Activated CD4-positive, alpha-beta T cell treated with anti-CD3 and anti-CD28 coated beads for 4 hours (primary cell): Measurements from ENCODE around the gene BAIAP2.

Source experiments
- DNase-seq, 2 donors: peaks; one replicate each; pipeline ENCODE4 v3.0.0-alpha.2; 2020

Gene BAIAP2

DNA sequence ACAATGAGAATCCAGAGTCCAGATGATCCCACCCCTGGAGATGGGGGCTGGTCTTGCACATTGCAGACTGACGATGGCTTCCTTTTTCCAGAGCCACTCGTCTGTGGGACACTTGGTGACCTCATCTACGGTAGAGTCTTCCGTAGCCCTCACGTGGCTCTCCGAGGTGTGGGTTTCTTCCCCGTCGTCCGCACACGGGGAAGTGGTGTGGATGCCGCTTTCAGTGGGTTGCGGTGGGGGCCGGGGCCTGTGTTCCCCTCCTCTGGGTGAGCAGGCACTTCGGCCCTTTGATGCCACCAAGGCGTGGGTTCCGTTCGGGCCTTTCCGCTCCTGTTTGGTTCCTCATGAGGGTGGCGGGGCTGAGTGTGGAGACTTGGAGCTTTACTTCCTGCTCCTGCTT, 21.4 kb downstream of the BAIAP2 start:
- no peak for DNase-seq

DNA sequence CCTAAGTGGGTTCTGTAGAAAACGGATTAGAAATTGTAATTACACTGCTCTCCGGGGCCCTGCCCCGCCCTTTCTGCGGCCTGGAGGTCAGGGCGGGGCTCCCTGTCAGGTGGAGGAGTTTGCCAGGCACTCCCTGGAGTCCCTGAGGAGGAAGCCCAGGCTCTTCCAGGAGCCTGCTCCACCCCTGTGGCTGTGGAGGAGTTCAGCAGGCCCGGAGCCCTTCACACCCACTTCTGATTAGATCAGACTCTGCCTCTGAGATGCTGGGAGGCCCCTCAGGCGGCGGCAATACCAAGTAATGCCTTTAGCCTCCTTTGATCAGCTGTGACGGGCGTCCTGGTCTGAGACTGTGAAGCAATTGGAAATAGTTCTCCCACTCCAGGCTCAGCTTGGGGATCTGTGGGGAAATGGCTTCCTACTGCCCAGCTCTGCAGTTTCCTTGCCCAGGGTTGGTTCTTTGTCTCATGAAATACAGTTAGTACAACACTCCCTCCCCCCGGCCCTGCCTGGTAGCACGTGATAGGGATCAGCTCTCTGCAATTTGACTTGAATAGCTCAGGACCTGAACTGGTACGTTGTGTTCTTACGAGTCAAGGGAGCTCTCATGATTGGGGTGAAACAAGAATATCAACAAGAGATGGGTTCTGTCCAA, 22.3 kb downstream of the BAIAP2 start:
- no peak for DNase-seq

DNA sequence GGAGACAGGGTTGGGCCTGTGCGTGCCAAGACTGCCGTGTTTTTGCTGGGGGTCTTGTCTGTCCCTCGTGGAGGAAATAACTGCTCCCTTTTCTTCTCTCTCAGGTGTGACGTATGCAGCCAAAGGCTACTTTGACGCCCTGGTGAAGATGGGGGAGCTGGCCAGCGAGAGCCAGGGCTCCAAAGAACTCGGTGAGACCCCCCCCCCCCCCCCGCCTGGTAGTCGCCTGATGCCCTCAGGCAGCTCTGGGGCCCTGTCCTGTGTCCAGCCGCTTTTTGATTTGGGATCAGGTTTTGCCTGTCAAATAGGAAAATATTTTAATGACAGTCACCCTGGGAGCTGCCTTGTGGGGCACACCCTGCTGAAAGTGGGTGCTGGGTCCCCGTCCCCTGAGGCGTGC, 22.8 kb downstream of the BAIAP2 start:
- no peak for DNase-seq

DNA sequence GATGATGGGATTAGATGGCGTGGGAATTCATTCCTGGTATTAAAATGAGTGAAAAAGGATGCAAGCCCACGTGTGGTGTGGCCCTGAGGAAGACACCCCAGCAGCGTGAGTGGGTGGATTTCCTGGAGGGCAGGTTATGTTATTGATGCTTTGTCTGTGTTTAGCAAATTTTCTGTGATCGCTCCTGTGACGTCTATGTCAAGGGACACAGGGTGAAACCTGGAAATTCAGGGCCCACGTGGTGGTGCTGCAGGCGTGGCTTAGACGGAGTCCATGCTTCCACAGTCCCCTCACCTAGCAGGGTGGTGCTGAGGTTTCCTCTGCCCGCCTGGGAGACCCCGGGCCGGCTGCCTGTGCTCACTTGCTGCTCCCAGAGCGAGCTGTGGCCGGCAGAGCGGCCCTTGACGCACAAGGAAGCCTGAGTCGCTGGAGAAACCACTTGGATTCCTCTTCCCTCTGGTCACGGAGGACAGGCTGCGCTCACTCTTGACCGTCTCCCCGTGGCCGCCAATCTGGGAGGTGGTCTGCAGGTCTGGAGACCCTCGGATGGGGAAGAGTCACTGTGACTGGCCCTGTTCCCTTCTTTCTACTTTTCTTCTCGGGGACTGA, 23.4 kb downstream of the BAIAP2 start:
- peak; percentile 13 to 16 for DNase-seq

DNA sequence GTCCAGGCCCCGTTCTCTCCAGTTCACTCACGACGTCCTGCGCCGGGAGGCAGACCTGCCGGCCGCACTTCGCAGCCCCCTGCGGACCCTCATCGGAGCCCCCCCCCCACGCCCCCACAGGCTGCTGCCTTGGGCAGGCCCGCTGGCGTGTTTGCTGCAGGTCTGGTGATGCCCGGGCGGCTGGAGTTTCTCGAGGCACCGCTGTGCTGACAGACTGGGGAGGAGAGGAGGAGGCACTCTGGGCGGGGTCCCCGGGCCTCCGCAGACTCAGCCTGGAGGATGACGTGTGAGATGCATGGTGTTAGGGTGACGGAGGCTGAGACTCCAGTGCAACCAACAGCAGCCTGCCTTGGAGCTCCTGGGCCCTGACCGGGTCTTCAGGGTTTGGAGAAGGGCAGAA, 24.1 kb downstream of the BAIAP2 start:
- no peak for DNase-seq

DNA sequence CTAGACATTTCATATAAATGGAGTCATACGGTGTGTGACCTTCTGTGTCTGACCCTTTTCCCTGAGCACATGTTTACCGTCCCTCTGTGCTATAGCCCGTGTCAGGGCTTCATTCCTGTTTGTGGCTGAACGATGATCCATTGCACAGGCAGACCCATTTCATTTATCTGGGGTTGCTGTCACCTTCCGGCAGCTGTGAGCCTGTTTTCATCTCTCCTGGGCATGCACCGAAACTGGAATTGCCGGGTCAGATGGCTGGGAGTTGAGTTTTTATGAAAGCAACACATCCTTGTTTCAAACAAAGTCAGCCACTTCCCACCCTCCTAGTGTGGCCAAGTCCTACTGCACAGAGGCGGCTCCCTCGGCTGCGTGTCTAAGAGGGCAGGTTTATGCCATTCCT, 25.5 kb downstream of the BAIAP2 start:
- DNase-seq, result no peak

DNA sequence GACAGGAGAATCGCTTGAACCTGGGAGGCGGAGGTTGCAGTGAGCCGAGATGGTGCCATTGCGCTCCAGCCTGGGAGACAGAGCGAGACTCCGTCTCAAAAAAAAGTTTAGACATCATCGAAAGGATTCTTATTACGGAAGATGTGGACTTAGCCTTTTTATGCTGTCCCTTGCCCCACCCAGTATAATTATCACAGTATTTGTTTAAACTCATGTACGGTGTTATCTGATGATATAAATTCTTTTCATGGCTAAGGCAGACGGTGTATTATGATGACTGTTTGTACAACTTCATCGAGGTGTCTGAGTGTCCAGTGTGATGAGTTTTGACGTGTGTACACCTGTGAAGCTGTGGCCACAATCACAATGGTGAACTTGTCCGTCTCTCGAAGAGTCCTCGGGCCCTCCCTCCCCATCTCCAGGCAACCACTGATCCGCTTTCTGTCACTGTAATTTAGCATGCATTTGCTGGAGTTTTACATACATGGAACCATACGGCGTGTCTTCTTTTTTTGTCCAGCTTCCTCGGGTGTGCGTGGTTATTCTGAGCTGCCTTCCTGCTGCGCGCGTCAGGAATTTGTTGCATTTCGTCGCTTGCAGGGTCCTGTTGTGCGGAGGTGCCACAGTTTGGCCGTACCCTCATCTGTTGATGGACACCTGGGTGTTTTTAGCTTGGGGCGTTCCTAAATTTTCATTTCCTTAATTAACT, 26.2 kb downstream of the BAIAP2 start:
- no peak for DNase-seq

DNA sequence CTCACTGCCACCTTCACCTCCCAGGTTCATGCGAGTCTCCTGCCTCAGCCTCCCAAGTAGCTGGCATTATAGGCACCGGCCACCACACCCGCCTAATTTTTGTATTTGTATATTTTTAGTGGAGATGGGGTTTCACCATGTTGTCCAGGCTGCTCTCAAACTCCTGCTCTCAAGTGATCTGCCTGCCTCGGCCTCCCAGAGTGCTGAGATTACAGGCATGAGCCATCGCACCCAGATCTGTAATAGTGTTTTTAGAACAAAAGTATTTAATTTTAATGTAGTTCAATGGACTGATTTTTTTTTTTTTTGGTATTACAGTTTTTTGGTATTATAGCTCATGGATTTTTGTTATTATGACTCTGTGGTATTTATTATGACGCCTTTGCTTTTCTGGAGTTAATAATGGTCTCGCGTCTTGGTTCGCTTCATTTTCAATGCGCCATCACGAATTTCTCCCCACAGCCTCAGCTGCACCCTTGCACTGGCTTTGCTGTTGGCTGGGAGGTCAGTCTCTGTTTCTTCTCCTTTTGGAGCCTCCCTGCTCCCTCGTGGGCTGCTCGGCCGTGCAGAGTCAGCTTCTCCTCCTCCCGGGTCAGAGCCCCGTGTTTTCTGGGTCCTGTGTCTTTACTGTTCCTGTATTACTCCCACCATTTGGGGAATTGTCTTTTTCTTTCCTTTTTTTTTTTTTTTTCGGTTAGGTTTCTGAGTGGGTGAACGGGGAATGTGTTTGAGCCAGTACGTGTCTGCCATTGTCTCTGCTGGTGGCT, 27.2 kb downstream of the BAIAP2 start:
- DNase-seq, result no peak

DNA sequence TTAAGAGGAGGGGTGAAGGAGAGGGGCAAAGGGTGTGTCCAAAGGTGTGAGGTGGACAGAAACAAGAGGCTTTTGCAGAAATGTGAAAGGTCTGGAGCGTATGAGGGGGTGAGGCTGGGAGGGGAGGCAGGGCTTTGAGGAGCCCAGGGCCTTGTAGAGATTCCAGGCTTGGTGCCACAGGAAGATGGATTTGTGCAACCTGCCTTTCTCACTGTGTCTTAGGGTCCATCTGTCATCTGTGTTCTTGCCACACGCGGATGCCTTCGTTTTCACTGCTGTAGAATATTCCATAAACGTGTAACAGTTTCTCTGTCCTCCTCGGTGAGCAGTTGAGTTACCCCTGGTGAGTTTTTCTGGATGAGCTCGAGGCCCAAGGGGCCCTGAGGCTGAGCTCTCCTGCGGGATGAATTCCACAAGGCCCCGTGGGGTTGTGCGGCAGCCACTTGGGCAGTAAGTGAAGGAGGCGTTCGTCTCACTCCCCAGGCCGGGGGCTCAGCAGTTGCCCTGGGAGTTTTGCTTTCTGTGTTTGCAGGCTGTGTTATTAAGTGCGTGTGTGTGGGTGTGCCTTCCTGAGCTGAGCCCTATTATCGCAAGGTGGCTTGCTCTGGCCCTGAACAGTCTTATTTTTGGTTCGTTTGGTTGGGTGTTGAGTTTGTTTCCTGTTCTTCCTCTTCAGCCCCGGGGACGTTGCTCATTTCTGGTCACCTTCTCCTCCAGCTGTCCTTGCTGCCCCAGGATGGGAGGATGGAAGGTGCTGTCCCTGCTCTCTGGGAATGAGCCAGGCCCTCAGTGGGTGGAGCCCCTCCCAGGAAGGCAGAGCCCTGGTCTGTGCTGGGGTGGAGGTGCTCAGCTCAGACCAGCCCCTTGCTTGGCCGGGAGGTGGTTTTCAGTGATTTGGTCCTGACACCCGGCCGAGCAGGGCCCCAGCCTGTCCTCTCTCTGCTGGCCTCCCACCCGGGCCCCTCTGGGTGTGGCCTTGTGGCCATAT, 28.4 kb downstream of the BAIAP2 start:
- DNase-seq, result no peak

DNA sequence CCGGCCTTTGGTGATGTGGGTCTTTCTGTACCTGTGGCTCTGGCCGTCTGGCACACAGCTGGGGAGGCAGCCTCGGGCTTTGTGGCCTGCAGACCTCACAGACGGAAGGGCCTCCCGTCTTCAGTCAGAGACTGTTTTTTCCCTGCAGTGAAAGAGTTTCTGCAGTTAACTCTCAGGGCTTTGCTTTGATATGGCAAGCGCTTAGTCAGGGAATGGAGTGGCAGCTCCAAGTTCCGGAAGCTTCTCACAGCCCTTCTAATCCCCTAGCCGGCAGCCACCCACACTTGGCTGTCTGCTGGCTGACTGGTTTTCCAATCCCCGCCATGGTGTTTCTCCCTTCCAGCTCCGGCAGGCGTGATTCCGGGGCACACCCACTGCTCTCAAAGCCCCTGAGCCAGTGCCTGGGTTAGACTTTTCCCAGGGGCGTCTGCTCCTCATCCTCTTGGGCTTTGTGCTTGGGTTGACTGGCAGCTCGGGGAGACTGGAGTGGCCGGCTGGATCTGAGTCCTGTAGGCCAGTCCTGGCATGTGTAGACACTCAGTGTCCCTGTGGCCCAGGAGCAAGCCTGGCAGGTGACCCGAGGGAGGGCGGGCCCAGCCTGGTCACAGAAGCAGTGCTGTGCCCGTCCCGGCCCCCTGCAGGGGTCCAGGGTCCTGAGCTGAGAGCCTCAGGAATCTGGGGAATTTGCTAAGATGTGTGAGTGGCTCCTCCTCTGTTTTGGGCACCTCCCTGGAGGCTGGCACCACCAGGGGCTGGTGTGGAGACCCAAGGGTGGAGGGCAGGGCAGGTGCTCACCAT, 29.9 kb downstream of the BAIAP2 start:
- DNase-seq, result no peak

DNA sequence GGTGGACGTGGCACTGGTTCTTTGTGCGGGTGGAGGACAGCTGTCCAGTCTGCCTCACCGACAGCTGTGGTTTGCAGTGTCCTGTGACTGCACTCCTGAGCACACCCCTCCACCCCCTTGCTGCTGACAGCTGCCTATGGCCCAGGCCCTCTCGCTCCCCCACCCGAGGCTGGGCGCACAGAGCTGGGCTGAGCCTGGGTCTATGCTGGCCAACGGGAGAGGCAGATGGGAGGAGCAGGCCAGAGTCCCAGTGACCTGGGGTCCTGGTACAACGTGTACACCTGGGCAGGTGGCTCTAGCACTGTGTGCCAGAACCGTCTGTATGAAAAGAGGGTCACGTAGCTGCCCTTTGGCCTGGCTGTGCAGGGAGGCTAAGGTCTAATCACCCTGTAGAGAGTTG, 30.5 kb downstream of the BAIAP2 start:
- DNase-seq, result no peak

DNA sequence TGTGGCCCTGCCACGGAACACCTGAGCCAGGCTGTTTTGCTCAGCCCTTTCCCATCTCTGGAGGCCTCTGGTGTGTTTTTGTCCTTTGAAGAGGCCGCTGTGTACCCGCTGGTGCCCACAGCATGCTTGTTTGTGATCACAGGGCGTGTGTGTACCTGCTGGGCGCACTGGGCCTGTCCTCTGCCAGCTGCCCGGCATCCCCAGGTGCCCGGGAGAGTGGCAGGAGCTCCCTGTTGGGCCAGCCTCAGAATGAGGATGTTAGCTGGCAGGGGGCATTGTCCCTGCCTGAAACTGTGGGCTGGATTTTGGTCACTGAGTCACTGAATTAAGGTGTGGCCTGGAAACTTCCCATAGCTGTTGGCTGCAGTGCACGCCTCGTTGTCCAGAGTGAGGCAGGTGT, 31.1 kb downstream of the BAIAP2 start:
- no peak for DNase-seq

DNA sequence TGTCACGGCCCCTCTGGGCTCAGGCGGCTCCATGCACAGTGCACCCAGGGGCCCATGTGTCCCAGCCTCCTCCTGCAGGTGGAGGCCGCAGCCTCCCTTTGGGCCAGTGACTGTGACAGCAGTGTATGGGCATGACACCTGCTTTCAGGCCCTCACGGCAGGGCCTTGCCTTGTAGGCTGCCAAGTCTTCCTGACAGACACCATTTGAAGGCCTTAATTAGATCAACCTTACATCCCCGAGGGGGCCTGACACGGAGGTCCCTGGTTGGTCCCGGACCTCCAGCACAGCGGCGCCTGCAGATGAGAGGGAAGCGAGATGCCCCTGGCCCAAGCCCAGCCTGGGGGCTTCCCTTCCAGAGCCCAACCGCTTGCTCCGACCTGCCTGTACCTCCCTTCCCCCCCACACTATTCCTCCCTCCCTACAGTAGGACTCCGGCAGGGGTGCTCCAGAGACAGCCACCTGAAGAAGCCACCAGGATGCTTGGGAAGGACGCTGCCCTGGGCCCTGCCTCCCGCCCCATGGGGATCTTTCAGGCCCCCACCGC, 31.9 kb downstream of the BAIAP2 start:
- DNase-seq, result no peak

DNA sequence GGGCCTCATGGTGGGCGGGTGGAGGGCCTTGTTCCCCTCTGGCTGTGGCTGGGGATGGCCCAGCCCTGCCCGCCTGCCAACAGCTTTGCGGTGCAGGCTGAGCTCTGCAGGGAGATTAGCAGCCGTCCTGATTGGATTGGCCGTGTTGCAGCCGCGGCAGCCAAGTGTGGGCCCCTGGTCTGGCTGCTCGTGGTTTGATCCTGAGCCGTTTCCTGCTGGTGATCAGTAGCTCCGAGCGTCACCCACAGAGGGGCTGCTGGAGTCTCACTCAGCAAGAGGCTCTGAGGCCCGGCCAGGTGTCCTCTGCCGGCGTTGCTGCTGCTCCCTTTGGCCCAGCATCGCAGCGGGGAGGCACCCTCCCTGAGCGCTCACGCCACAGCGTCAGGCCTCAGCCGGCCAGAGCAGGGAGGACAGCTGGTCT, 32.5 kb downstream of the BAIAP2 start:
- no peak for DNase-seq

DNA sequence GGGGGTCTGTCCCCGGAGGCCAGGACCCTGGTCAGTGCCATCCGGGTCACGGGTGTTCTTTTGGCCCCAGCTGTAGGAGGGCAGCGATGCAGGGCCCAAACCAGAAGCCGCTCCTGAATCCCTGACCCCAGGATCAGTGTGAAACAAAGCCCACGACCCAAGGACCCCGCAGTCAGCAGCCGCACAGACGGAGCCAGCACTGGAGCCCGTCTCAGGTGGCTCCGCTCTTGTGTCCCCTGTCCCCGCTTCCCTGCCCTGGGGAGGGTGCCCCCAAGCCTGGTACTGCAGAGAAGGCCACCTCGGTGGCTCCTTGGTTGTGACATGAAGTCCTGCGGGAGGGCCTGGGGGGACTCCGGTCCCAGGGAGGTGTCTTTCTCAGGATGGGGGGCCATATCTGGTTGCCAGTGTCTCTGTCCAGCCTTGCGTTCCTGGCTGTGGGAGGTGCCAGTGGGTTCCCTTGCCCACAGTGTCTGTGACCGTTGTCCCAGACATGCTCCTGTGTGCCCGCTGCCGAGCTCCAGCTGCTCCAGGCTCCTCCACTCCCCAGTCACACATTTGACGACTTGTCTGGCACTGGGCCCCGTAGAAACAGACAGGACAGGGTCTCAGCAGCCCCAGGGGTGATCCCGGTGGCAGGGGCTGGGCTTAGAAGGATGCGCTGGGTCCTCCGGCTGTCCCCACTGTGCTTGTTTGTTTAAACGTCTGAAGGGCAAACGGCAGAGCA, 33.6 kb downstream of the BAIAP2 start:
- no peak for DNase-seq

DNA sequence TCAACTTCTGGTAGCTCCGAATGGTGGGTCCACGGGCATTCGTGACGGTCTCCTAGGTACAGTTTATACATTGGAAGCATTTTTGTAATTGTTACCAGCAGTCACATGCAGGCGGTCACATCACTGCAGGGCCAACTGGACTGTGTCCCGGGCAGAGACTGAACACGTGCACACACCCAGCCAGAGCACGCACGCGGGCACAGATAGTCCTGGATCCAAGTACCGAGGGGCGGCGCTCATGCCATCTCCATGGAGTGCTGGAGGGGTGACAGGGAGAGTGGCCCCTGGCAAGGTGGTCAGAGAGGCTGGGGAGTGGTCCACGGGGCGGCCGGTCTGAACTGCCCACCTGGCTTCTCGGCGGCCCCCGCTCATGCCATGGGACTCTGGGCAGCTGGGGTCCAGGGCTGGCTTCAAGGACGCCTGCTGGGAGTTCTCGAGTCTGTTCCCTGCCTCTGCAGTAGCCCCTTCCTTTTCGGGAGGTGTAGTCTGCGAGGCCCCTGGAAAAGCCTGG, 34.2 kb downstream of the BAIAP2 start:
- DNase-seq, result no peak

DNA sequence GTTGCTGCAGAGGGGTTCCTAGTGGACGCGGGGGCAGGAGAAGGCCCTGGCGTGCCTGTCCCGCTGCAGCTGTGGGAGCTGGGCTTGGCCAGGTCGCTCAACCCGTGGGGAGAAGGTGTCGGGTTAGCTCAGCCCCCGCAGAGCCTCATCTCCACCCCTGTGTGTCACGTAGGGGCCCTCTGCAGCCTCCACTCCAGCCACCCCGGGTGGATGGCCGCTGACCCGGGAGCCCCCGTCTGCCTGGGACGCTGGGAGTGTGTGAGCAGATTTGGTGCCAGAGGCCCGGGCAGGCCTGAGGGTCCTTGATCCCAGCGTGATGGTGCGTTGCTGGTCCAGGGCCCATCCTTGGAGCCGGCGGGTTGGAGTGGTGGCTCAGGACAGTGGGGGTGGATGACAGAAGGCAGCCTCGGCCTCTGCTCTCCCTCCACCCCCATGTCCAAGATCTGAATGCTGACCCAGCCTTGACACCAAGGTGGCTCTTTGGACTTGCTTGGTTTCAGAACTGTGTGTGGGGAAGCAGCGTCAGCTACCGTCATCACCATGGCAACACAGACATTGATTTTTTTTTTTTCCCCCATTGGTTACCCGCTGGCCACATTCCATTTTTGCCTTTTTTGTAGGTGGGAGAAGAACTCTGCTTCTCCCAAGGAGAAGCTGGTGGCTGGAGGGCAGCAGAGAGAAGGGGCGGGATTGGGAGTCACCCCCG, 35.7 kb downstream of the BAIAP2 start:
- no peak for DNase-seq

DNA sequence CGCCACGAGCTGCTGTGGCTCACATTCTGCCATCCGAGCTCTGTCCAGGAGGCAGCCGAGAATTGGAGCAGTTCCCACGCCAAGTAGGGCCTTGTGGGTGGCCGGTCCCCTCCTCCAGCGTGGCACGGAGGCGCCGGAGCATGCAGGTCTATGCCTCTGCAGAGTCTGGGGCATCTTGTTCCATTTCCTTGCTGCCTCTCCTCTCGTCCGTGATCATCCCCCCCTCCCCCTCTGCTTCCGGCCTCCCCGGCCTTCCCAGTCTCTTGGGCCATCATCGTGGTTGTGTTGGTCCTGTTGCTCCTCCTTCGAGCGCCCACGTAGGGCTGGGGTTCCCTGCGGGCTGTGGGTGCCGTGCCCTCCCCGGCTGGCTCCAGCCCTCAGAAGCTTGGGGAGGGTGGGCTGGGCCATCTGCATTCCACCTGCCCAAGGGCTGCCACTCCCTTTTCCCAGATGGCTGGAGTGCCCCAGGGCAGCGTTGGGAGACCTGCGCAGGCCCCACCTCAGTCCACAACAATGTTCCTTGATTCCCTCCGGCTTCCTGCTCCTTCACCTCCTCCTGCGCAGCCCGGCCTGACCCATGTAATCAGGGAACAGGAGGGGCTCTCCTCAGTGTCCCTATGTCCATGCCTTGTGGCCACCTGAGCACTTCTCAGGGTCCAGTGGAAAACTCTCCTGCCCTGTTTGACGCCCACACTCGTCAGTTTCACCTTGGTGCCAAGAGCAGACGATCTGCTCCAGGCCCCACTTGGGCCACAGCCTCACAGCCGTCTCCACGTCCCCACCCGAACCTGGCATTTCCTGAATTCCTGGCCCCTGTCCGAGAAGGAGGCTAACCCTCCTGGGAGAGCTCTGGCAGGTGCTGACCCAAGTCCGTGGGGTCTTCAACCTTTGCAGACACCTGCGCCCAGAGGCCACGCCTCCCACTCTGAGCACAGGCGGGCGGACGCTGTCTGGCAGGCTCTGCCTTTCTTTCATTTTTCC, 37.1 kb downstream of the BAIAP2 start:
- DNase-seq, result no peak
